ENCODE results near the gene VWA1.

DNA sequence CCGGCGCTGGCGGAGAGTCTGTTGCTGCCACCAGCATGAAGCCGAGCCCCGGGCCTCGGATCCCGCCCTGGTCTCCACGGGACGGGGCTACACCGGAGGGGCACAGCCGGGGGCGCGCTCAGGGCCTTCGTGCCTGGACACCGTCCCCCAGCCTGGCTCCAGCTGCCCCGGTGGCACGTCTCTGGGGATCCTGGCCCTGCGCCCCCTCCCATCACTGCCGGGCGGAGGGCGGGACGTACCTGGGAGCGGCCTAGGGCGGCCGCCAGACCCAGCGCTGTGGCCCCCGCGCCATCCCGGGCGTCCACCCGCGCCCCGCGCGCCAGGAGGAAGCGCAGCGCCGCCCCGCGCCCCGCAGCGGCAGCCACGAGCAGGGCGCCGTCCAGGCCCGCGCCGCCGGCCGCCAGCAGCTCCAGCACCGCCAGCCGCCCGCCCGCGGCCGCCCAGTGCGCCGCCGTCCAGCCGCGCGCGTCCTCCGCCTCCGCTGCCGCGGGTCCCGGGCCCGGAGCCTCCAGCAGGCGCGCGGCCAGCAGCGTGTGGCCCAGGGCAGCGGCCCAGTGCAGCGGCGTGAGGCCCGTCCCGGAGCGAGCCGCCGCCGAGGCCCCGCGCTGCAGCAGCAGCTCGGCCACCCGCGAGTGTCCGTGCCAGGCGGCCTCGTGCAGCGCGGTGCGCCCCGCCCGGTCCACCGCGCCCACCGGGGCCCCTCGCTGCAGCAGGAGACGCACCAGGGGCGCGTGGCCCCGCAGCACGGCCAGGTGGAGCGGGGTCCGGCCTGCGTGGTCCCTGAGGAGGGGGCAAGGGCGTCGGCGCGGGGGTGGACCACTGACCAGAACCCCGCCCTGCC is 15.5 kb upstream of the VWA1 start:
- no peak for TF ChIP-seq CTCF (conservative IDR thresholded peaks at IDR 0.05; ENCODE audit: low read length)
- no peak for TF ChIP-seq EZH2phosphoT487 (IDR thresholded peaks at IDR 0.05; ENCODE audit: borderline replicate concordance, low read depth, low read length)

All from OCI-LY7 (cell line).